Liver (tissue), 9 donors: Measurements from ENCODE around the gene IL36A. TPM values are rescaled to one million over a fixed set of nuclear protein-coding genes. Genes with fewer than 3 reads are reported as not detected.

Source experiments
- DNase-seq: peaks from one replicate; pipeline ENCODE4 v3.0.0-alpha.2; 2017; ENCODE audit warnings: low spot score
- H3K27ac ChIP-seq, 2 donors: one replicate each; pipeline ENCODE4 v1.7.0; 2013; ENCODE audit warnings: inconsistent platforms in 2 of 2, low read length in 2 of 2, control low read depth in 1 of 2, low read depth in 1 of 2, mild to moderate bottlenecking in 1 of 2
- H3K27me3 ChIP-seq, 4 donors: one replicate each; pipeline versions ENCODE4 v1.6.1 to v1.7.0; 2013; ENCODE audit warnings: low read length in 3 of 4, inconsistent platforms in 1 of 4, mild to moderate bottlenecking in 1 of 4, moderate library complexity in 1 of 4; ENCODE audit not compliant: control insufficient read depth in 4 of 4, insufficient read depth in 4 of 4
- H3K36me3 ChIP-seq, 4 donors: one replicate each; pipeline versions ENCODE4 v1.6.1 to v1.7.0; 2013; ENCODE audit warnings: low read length in 3 of 4, mild to moderate bottlenecking in 3 of 4, low read depth in 1 of 4, moderate library complexity in 1 of 4; ENCODE audit not compliant: control insufficient read depth in 4 of 4, insufficient read depth in 3 of 4
- H3K4me1 ChIP-seq, 4 donors: one replicate each; pipeline versions ENCODE4 v1.6.1 to v1.7.0; 2013; ENCODE audit warnings: low read length in 3 of 4, mild to moderate bottlenecking in 3 of 4, moderate library complexity in 1 of 4; ENCODE audit not compliant: control insufficient read depth in 4 of 4, insufficient read depth in 4 of 4
- H3K4me3 ChIP-seq, 3 donors: one replicate each; pipeline versions ENCODE4 v1.6.1 to v1.7.0; 2013; ENCODE audit warnings: low read length in 3 of 3, control low read depth in 1 of 3, low read depth in 1 of 3, mild to moderate bottlenecking in 1 of 3
- H3K9ac ChIP-seq, 2 donors: one replicate each; pipeline ENCODE4 v1.7.0; 2013; ENCODE audit warnings: low read length in 2 of 2, mild to moderate bottlenecking in 2 of 2, moderate library complexity in 2 of 2, control low read depth in 1 of 2, low read depth in 1 of 2
- H3K9me3 ChIP-seq, 4 donors: one replicate each; pipeline versions ENCODE4 v1.6.1 to v1.7.0; 2013; ENCODE audit warnings: low read length in 3 of 4; ENCODE audit not compliant: control insufficient read depth in 4 of 4
- ATF3 ChIP-seq: IDR thresholded peaks from 2 replicates; pipeline ENCODE4 v1.6.1; 2016; ENCODE audit warnings: antibody characterized with exemption
- CTCF ChIP-seq: fragments of 150-350 bp; IDR thresholded peaks from 2 replicates; pipeline ENCODE4 v1.5.1; 2017; ENCODE audit warnings: improper control_type of control experiment, low read depth, low read length; ENCODE audit not compliant: missing input control
- EGR1 ChIP-seq, 2 donors: IDR thresholded peaks; 2 replicates each; pipeline ENCODE4 v1.6.1; 2016 to 2018; ENCODE audit warnings: antibody characterized with exemption in 2 of 2, low read depth in 2 of 2
- FOXA1 ChIP-seq: IDR thresholded peaks from 2 replicates; pipeline ENCODE4 v1.6.1; 2016; ENCODE audit warnings: antibody characterized with exemption
- FOXA2 ChIP-seq: IDR thresholded peaks from 2 replicates; pipeline ENCODE4 v1.6.1; 2016; ENCODE audit warnings: antibody characterized with exemption
- GABPA ChIP-seq, 2 donors: IDR thresholded peaks in 1 of 2; conservative IDR thresholded peaks in 1 of 2; 2 replicates each; pipeline ENCODE4 v1.6.1; 2016; ENCODE audit warnings: antibody characterized with exemption in 2 of 2, mild to moderate bottlenecking in 1 of 2, moderate library complexity in 1 of 2
- HNF4A ChIP-seq, 2 donors: conservative IDR thresholded peaks; 2 replicates each; pipeline ENCODE4 v1.6.1; 2016; ENCODE audit warnings: antibody characterized with exemption in 2 of 2, mild to moderate bottlenecking in 2 of 2
- HNF4G ChIP-seq: IDR thresholded peaks from 2 replicates; pipeline ENCODE4 v1.6.1; 2016; ENCODE audit warnings: antibody characterized with exemption
- JUND ChIP-seq, 2 donors: IDR thresholded peaks; 2 replicates each; pipeline ENCODE4 v1.6.1; 2016; ENCODE audit warnings: antibody characterized with exemption in 2 of 2
- MAX ChIP-seq: IDR thresholded peaks from 2 replicates; pipeline ENCODE4 v1.6.1; 2016; ENCODE audit warnings: antibody characterized with exemption
- NR2F2 ChIP-seq: IDR thresholded peaks from 2 replicates; pipeline ENCODE4 v1.6.1; 2016; ENCODE audit warnings: antibody characterized with exemption
- RAD21 ChIP-seq, 2 donors: IDR thresholded peaks; 2 replicates each; pipeline ENCODE4 v1.6.1; 2016; ENCODE audit warnings: antibody characterized with exemption in 2 of 2, mild to moderate bottlenecking in 2 of 2
- RXRA ChIP-seq, 2 donors: IDR thresholded peaks; 2 replicates each; pipeline ENCODE4 v1.6.1; 2017 to 2018; ENCODE audit warnings: antibody characterized with exemption in 2 of 2, mild to moderate bottlenecking in 1 of 2
- SP1 ChIP-seq: IDR thresholded peaks from 2 replicates; pipeline ENCODE4 v1.6.1; 2018; ENCODE audit warnings: antibody characterized with exemption, mild to moderate bottlenecking
- TAF1 ChIP-seq: conservative IDR thresholded peaks from 2 replicates; pipeline ENCODE4 v1.6.1; 2016; ENCODE audit warnings: antibody characterized with exemption, mild to moderate bottlenecking
- YY1 ChIP-seq: IDR thresholded peaks from 2 replicates; pipeline ENCODE4 v1.6.1; 2016; ENCODE audit warnings: antibody characterized with exemption, mild to moderate bottlenecking
- ZBTB33 ChIP-seq: IDR thresholded peaks from 2 replicates; pipeline ENCODE4 v1.6.1; 2016; ENCODE audit warnings: antibody characterized with exemption
- WGBS: extraction: QIAGEN DNeasy Blood & Tissue Kit; methylation state at CpG from one replicate; pipeline ENCODE4 v1.1.7; 2013; 5-methylcytosine and 5-hydroxymethylcytosine counted together
- polyA plus RNA-seq, 2 donors: library from polyadenylated mRNA; stranded (reverse) in 1 of 2; unstranded in 1 of 2; fragments of 200-250 nt in 1 of 2; fragments of >200 nt in 1 of 2; fragmentation: Nextera tagmentation in 1 of 2; extraction: Ambion mirVana in 1 of 2; gene quantifications; one replicate each; pipeline versions ENCODE4 v1.2.1 to v1.2.3, GENCODE V29; 2013 to 2015
- total RNA-seq, 2 donors: library from RNA; depleted of rRNA; stranded (reverse); fragments of >200 nt; gene quantifications; one replicate each; pipeline ENCODE4 v1.2.3, GENCODE V29; 2014
- TF ChIP-seq, protein P1 (sequence below): IDR thresholded peaks from 2 replicates; pipeline ENCODE4 v1.6.1; 2016; ENCODE audit warnings: antibody characterized with exemption, mild to moderate bottlenecking
- donor health status: healthy.
- donor health status: healthy.
- donor health status: healthy.
- donor health status: healthy.
- donor health status: healthy.

IL36A gene
- total and polyA plus RNA-seq, 4 donors = not detected

GRCh38 chr2:113034016-113034415 is 28.8 kb downstream of the IL36A start:
- Histone ChIP-seq H3K36me3 (no peaks in the 10 kb centered on the region), H3K4me1 (peaks cover 2 to 5% (median 2%) of the 10 kb centered on the region in 4 donors), H3K9ac (no peak overlapping the region), H3K27ac (no peak overlapping the region), H3K9me3 (no peaks in the 10 kb centered on the region), H3K4me3 (no peak overlapping the region), H3K27me3 (no peaks in the 10 kb centered on the region)
- no peak for TF ChIP-seq YY1
- TF ChIP-seq RXRA (IDR thresholded peaks at IDR 0.05) = no peak
- no peak for TF ChIP-seq FOXA2
- no peak for TF ChIP-seq FOXA1
- TF ChIP-seq CTCF = no peak
- no peak for TF ChIP-seq ATF3
- TF ChIP-seq RAD21 (IDR thresholded peaks at IDR 0.05) = no peak
- no peak for TF ChIP-seq TAF1
- TF ChIP-seq HNF4G = no peak
- no peak for TF ChIP-seq MAX
- TF ChIP-seq NR2F2 = no peak
- TF ChIP-seq ZBTB33 = no peak
- TF ChIP-seq, protein P1, sequence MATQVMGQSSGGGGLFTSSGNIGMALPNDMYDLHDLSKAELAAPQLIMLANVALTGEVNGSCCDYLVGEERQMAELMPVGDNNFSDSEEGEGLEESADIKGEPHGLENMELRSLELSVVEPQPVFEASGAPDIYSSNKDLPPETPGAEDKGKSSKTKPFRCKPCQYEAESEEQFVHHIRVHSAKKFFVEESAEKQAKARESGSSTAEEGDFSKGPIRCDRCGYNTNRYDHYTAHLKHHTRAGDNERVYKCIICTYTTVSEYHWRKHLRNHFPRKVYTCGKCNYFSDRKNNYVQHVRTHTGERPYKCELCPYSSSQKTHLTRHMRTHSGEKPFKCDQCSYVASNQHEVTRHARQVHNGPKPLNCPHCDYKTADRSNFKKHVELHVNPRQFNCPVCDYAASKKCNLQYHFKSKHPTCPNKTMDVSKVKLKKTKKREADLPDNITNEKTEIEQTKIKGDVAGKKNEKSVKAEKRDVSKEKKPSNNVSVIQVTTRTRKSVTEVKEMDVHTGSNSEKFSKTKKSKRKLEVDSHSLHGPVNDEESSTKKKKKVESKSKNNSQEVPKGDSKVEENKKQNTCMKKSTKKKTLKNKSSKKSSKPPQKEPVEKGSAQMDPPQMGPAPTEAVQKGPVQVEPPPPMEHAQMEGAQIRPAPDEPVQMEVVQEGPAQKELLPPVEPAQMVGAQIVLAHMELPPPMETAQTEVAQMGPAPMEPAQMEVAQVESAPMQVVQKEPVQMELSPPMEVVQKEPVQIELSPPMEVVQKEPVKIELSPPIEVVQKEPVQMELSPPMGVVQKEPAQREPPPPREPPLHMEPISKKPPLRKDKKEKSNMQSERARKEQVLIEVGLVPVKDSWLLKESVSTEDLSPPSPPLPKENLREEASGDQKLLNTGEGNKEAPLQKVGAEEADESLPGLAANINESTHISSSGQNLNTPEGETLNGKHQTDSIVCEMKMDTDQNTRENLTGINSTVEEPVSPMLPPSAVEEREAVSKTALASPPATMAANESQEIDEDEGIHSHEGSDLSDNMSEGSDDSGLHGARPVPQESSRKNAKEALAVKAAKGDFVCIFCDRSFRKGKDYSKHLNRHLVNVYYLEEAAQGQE = no peak
- no peak for TF ChIP-seq GABPA (IDR thresholded peaks at IDR 0.05 in 1 of 2, conservative IDR thresholded peaks at IDR 0.05 in 1 of 2)
- TF ChIP-seq SP1 = no peak
- TF ChIP-seq JUND (IDR thresholded peaks at IDR 0.05) = no peak
- TF ChIP-seq HNF4A (conservative IDR thresholded peaks at IDR 0.05) = no peak
- no peak for TF ChIP-seq EGR1 (IDR thresholded peaks at IDR 0.05; ENCODE audit: low read depth in 2 of 2)
- 86% methylated on average over 3 of the region's 3 CpGs for WGBS
- DNase-seq = no peak
